HEK293 (cell line): ENCODE measurements around the gene KDM2B.

ENCODE experiments used
- CTCF ChIA-PET: fragments of 350-600 bp; formaldehyde crosslinking; extraction: SDS; loops from one replicate; lab custom pipeline; 2021; ENCODE audit warnings: antibody characterized with exemption; lab: Yijun Ruan, JAX
- POLR2A ChIA-PET: fragments of 300-600 bp; formaldehyde crosslinking; extraction: SDS; loops from one replicate; lab custom pipeline; 2020; ENCODE audit warnings: antibody characterized with exemption, inconsistent platforms; lab: Yijun Ruan, JAX
- H3K27ac ChIP-seq: fragments of 200-500 bp; sonication (Bioruptor generic); 2 replicates; pipeline ENCODE4 v1.5.1; 2014; ENCODE audit warnings: low read depth, low read length, control low read depth, inconsistent platforms; ENCODE audit errors: extremely low read depth
- H3K36me3 ChIP-seq, 2 experiments: fragments of 200-500 bp in 1 of 2; sonication (Bioruptor generic) in 1 of 2; 1 replicate in 1 of 2; 2 replicates in 1 of 2; pipeline ENCODE4 v1.5.1; 2014 to 2017; ENCODE audit warnings: inconsistent platforms in 2 of 2, low read length in 2 of 2; ENCODE audit not compliant: control insufficient read depth in 2 of 2, insufficient read depth in 1 of 2
- H3K4me1 ChIP-seq: fragments of 200-500 bp; sonication (Bioruptor generic); 2 replicates; pipeline ENCODE4 v1.5.1; 2014; ENCODE audit warnings: mild to moderate bottlenecking, low read length, inconsistent platforms; ENCODE audit not compliant: control insufficient read depth, insufficient read depth
- H3K4me3 ChIP-seq: 2 replicates; pipeline ENCODE4 v1.5.1; 2011; ENCODE audit warnings: low read depth, mild to moderate bottlenecking, control low read depth, low read length, moderate library complexity
- H3K9me3 ChIP-seq: fragments of 200-500 bp; sonication (Bioruptor generic); 2 replicates; pipeline ENCODE4 v1.5.1; 2014; ENCODE audit warnings: low read depth, low read length, inconsistent platforms; ENCODE audit not compliant: control insufficient read depth, insufficient read depth
- HOXD13 ChIP-seq: sonication (generic); formaldehyde crosslinking; IDR thresholded peaks from 2 replicates; pipeline ENCODE4 v1.8.0; 2022; ENCODE audit warnings: missing genetic modification reagents, borderline replicate concordance
- INSM2 ChIP-seq: fragments of 450-650 bp; formaldehyde crosslinking; IDR thresholded peaks from 2 replicates; pipeline ENCODE4 v1.5.1; 2016; ENCODE audit warnings: missing biosample characterization, missing genetic modification characterization
- KLF16 ChIP-seq: fragments of 450-650 bp; formaldehyde crosslinking; IDR thresholded peaks from 2 replicates; pipeline ENCODE4 v1.5.1; 2017; ENCODE audit warnings: missing biosample characterization, missing genetic modification characterization
- MYNN ChIP-seq: fragments of 450-650 bp; formaldehyde crosslinking; IDR thresholded peaks from 2 replicates; pipeline ENCODE4 v1.5.1; 2016; ENCODE audit warnings: missing biosample characterization, missing genetic modification characterization, borderline replicate concordance
- MZF1 ChIP-seq: fragments of 450-650 bp; formaldehyde crosslinking; IDR thresholded peaks from 2 replicates; pipeline ENCODE4 v1.5.1; 2017; ENCODE audit warnings: missing biosample characterization, missing genetic modification characterization, borderline replicate concordance
- OSR2 ChIP-seq: fragments of 450-650 bp; formaldehyde crosslinking; IDR thresholded peaks from 2 replicates; pipeline ENCODE4 v1.5.1; 2016; ENCODE audit warnings: missing biosample characterization, missing genetic modification characterization
- PRDM4 ChIP-seq: fragments of 450-650 bp; formaldehyde crosslinking; IDR thresholded peaks from 2 replicates; pipeline ENCODE4 v1.5.1; 2017; ENCODE audit warnings: missing biosample characterization, missing genetic modification characterization
- ZBTB44 ChIP-seq: fragments of 450-650 bp; IDR thresholded peaks from 2 replicates; pipeline ENCODE4 v1.5.1; 2018; ENCODE audit warnings: missing biosample characterization, mild to moderate bottlenecking, missing genetic modification characterization
- ZNF133 ChIP-seq: fragments of 450-650 bp; formaldehyde crosslinking; IDR thresholded peaks from 2 replicates; pipeline ENCODE4 v1.5.1; 2016; ENCODE audit warnings: missing biosample characterization, missing genetic modification characterization
- ZNF280C ChIP-seq: fragments of 450-650 bp; formaldehyde crosslinking; IDR thresholded peaks from 2 replicates; pipeline ENCODE4 v1.5.1; 2016; ENCODE audit warnings: missing biosample characterization, missing genetic modification characterization
- ZNF48 ChIP-seq: fragments of 450-650 bp; formaldehyde crosslinking; IDR thresholded peaks from 2 replicates; pipeline ENCODE4 v1.5.1; 2016; ENCODE audit warnings: missing biosample characterization, missing genetic modification characterization
- ZNF501 ChIP-seq: fragments of 450-650 bp; formaldehyde crosslinking; IDR thresholded peaks from 2 replicates; pipeline ENCODE4 v1.5.1; 2016; ENCODE audit warnings: missing biosample characterization, missing genetic modification characterization
- ZNF664 ChIP-seq: fragments of 450-650 bp; formaldehyde crosslinking; IDR thresholded peaks from 2 replicates; pipeline ENCODE4 v1.5.1; 2016; ENCODE audit warnings: missing biosample characterization, missing genetic modification characterization
- ZNF670 ChIP-seq: fragments of 450-650 bp; formaldehyde crosslinking; IDR thresholded peaks from 2 replicates; pipeline ENCODE4 v1.5.1; 2016; ENCODE audit warnings: missing biosample characterization, missing genetic modification characterization, low read depth
- ZNF707 ChIP-seq: fragments of 450-650 bp; formaldehyde crosslinking; IDR thresholded peaks from 2 replicates; pipeline ENCODE4 v1.5.1; 2016; ENCODE audit warnings: missing biosample characterization, missing genetic modification characterization
- ZNF76 ChIP-seq: fragments of 450-650 bp; formaldehyde crosslinking; IDR thresholded peaks from 2 replicates; pipeline ENCODE4; 2016; ENCODE audit warnings: low read depth, missing biosample characterization, missing genetic modification characterization, borderline replicate concordance
- ZNF791 ChIP-seq: fragments of 450-650 bp; formaldehyde crosslinking; IDR thresholded peaks from 2 replicates; pipeline ENCODE4 v1.5.1; 2016; ENCODE audit warnings: missing biosample characterization, missing genetic modification characterization
- ZSCAN30 ChIP-seq: fragments of 450-650 bp; IDR thresholded peaks from 2 replicates; pipeline ENCODE4 v1.5.1; 2018; ENCODE audit warnings: missing biosample characterization, mild to moderate bottlenecking, missing genetic modification characterization, moderate library complexity

Gene KDM2B

GRCh38 chr12:121424624-121424975, 156.2 kb downstream of the KDM2B start (continued):
- TF ChIP-seq INSM2 (tag by site-specific recombination), result no peak

GRCh38 chr12:121423682-121424623, 156.9 kb downstream of the KDM2B start:
- CTCF ChIA-PET, result interaction anchor here (0.6 to 2.5 kb wide), 4 partner anchors 9 to 55 kb away, joined by 3 to 19 read pairs (median 4); no protein-coding TSS in a partner anchor
- H3K27ac ChIP-seq, result no peak overlapping the region
- POLR2A ChIA-PET, result interaction anchor here (0.9 to 1.1 kb wide), 2 partner anchors 24 to 71 kb away, joined by 3 to 5 read pairs; partner anchors contain the start of gene RNF34

More at GRCh38 chr12:121423682-121424623, 156.9 kb downstream of the KDM2B start:
- H3K36me3 ChIP-seq, result peaks cover 50 to 99% of the 10 kb centered on the region in 2 experiments
- no peak for TF ChIP-seq ZNF133 (tag by site-specific recombination)
- no peak for TF ChIP-seq ZNF791 (tag by site-specific recombination)
- TF ChIP-seq ZNF707 (tag by site-specific recombination), result no peak
- no peak for TF ChIP-seq PRDM4 (tag by site-specific recombination)
- no peak for TF ChIP-seq ZNF280C
- no peak for TF ChIP-seq MYNN (tag by site-specific recombination)
- no peak for TF ChIP-seq ZNF48 (tag by site-specific recombination)
- no peak for TF ChIP-seq ZNF664 (tag by site-specific recombination)
- no peak for TF ChIP-seq HOXD13 (CRISPR knock-in tag)
- TF ChIP-seq OSR2 (tag by site-specific recombination), result no peak
- TF ChIP-seq ZNF76 (tag by site-specific recombination), result no peak
- TF ChIP-seq ZBTB44 (tag by site-specific recombination), result no peak
- no peak for TF ChIP-seq ZSCAN30
- no peak for TF ChIP-seq MZF1 (tag by site-specific recombination)
- no peak for TF ChIP-seq KLF16 (tag by site-specific recombination)
- TF ChIP-seq ZNF501 (tag by site-specific recombination), result no peak
- TF ChIP-seq ZNF670 (tag by site-specific recombination), result no peak
- no peaks in the 10 kb centered on the region for H3K9me3 ChIP-seq
- no peaks in the 10 kb centered on the region for H3K4me1 ChIP-seq
- H3K4me3 ChIP-seq, result no peak overlapping the region
